Measurements from ENCODE around the gene ADGRG4.

GRCh38 chrX:136376713-136377112 is 76.0 kb downstream of the ADGRG4 start:
- TF ChIP-seq CTCF (conservative IDR thresholded peaks at IDR 0.05; ENCODE audit: low read depth, low read length) (no peak), EZH2 (IDR thresholded peaks at IDR 0.05; ENCODE audit: borderline replicate concordance, low read depth, low read length, poor library complexity, severe bottlenecking) (no peak)
